ENCODE results near the gene HOXC11. TPM values are rescaled to one million over a fixed set of nuclear protein-coding genes. Genes with fewer than 3 reads are reported as not detected.
A peak's percentile ranks its signal among the peaks of the same experiment; 100 is the strongest.

HOXC11 gene
- total RNA-seq: 10 to 100 TPM in 1 of 4 donors, 1 to 10 TPM in 3; 4.9 to 10.7 (median 6.2) TPM

DNA sequence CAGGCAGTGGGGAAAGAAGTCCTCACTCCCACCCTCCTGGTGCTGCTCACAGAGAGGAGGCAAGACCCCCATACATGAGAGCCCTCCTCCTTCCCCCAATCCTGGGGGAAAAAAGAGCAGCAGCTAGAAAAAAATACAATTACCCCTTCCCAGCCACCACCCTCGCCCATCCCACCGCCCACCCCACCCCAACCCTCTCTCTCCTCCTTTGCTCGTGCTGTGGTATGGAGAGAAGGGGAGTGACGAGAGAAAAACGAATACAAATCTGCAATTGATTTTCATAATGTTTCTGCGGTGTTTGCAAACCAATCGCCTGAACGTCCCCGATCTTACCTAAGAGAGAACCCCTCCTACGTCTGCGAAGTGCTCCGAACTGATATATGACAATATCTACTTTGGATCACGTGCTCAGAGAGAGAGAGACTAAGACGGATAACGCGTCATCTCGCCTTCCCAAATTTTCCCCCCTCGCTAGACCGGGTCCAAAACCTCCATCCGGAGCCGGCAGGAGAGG is at the start of gene HOXC11:
TSS of gene HOXC11 (plus strand) at position 405 of the 514 bp plus-strand sequence. CDS start 116 bp downstream, outside the sequence.
- intact Hi-C loops (cut with DNase I; ENCODE audit: low total_unique reads): no loop called here
- TF ChIP-seq, protein P1, sequence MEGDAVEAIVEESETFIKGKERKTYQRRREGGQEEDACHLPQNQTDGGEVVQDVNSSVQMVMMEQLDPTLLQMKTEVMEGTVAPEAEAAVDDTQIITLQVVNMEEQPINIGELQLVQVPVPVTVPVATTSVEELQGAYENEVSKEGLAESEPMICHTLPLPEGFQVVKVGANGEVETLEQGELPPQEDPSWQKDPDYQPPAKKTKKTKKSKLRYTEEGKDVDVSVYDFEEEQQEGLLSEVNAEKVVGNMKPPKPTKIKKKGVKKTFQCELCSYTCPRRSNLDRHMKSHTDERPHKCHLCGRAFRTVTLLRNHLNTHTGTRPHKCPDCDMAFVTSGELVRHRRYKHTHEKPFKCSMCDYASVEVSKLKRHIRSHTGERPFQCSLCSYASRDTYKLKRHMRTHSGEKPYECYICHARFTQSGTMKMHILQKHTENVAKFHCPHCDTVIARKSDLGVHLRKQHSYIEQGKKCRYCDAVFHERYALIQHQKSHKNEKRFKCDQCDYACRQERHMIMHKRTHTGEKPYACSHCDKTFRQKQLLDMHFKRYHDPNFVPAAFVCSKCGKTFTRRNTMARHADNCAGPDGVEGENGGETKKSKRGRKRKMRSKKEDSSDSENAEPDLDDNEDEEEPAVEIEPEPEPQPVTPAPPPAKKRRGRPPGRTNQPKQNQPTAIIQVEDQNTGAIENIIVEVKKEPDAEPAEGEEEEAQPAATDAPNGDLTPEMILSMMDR (IDR thresholded peaks at IDR 0.05): no peak
- no peak for TF ChIP-seq POLR2A (IDR thresholded peaks at IDR 0.05)

DNA sequence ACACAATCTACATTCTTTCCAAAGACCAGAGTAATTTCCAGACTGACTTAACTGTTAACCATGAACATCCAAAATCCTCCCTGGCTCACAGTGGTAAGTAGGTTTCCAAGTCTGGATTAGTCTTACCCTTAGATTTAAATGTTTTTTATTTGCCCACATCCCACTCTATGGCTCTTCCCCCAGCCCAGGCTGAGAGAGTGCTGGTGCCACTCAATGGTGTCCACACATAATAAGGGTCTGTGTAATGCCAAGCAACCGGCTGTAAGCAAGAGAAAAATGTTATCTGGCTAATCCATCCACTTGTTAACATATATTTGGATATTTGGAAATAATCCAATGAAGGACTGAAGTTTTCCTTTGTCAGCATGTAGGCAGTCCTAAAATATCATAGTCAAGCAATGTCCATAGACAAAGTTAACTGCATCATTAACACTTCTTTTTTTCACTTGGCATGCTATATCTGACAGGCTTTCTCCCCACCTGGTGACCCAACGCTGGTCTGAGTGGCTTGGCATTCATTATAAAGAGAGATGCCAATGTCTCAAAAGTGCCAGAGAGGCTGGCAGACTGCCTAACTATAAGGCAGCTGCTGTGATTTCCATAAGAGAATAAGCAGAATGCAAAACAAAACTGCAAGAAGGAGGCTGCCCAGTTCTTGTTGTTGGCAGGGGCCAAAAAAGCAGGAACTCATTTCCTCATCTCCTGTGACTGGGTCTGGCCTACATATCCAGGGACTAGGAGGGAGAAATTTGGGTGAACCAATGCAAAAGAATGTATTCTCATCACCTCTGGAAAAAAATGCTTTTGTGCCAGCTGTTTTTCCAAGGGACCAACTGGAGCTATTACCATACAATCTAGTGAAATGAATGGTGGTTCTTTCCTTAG is 48.2 kb upstream of the HOXC11 start:
- no peak overlapping the region for H3K4me3 ChIP-seq (ENCODE audit: low read depth, poor library complexity, severe bottlenecking)
- TF ChIP-seq, protein P1 (IDR thresholded peaks at IDR 0.05): no peak
- TF ChIP-seq POLR2A (IDR thresholded peaks at IDR 0.05): no peak
- WGBS, 2 donors: 37 to 39% methylated on average over 2 of the region's 2 CpGs
- intact Hi-C loops (cut with DNase I; ENCODE audit: low total_unique reads): no loop called here
- no peak for DNase-seq (ENCODE audit: low spot score in 2 of 2)

More for the DNA sequence above, at the start of gene HOXC11:
- WGBS, 2 donors: 3 to 7% methylated on average over 21 of the region's 21 CpGs
- H3K4me3 ChIP-seq (ENCODE audit: low read depth, poor library complexity, severe bottlenecking): peak within 1 kb of the TSS; percentile 35
- DNase-seq (ENCODE audit: low spot score in 2 of 2): no peak

DNA sequence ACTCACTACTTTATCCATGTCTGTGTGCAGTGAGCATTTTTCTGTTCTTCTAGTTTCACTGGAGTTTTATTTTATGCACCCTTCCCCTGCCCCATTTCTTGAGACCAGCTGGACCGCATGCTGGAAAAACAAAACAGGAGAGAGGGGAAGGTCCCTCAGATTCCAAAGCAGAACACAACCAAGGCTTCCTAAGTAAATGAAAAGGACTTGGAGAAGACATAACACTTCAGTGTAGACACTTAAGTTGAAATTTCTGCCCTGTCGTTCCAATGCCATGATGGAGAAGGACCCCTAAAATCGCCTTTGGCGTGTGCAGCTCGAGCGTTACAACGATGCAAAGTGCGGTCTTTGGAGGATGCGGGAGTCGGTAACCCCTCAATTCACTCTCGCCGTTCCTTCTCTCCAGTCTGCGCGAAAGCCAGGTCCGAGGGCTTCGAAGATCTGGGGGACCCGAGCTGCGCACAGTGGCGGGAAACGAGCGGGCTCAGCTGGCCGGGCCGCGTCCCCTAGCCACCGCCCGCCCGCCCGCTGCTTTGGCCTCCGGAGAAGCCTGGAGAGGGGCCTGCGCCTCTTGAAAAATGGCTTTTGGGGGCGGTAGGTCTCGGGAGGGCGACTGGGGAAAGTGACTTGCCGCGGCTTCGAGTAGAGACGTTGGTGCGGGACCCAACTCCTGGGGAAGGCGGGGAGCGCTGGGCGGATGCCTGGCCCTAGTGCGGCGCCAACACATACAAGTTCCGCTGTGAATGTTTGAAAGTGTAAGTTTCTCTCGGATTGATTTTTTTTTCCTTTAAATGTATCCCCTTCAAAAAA is 45.5 kb upstream of the HOXC11 start:
- no peak for TF ChIP-seq POLR2A (IDR thresholded peaks at IDR 0.05)
- TF ChIP-seq, protein P1 (IDR thresholded peaks at IDR 0.05): no peak
- no peak for DNase-seq (ENCODE audit: low spot score in 2 of 2)
- 22 to 24% methylated on average over 33 to 45 of the region's 45 CpGs for WGBS, 2 donors
- H3K4me3 ChIP-seq (ENCODE audit: low read depth, poor library complexity, severe bottlenecking): no peak overlapping the region
- intact Hi-C loops (cut with DNase I; ENCODE audit: low total_unique reads): no loop called here

DNA sequence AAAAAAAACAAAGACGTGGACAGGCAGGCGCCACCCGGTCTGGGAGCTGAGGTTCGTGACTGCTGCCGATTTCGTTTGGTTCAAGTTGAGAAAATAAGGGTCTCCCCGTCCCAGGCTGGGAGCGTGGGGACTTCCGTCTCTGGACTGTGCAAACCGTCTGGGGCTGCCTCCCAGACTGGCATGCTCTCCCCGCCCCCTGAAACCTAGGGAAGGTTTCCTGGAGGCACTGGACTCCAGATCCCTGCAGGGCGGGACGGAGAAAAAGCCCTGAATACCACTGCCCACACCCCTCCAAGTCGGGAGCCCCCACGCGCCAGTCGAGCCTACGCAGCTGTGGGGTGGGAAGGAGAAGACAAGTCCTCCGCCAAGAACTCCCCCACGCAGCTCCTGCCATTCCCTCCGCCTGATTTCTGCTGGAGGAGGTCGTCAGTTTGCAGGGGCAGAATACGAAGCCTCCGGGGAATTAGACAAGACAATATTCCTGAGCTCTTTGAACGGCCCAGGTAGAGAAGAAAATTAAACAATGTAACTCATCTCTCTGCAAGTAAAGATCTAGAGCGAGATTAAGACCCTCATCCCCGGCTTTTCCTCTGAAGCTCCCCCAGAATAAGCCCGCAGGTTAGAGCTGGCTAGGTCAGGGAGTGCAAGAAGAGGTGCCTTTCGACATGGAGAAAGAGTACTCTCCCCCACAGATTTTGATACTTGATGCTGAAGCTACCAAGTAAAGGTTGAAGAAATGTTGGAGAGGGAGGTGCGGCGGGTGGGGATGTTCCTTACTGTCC is 44.7 kb upstream of the HOXC11 start:
- no peak for DNase-seq (ENCODE audit: low spot score in 2 of 2)
- WGBS, 2 donors: 11 to 12% methylated on average over 31 of the region's 31 CpGs
- H3K4me3 ChIP-seq (ENCODE audit: low read depth, poor library complexity, severe bottlenecking): no peak overlapping the region
- intact Hi-C loops (cut with DNase I; ENCODE audit: low total_unique reads): no loop called here
- TF ChIP-seq, protein P1 (IDR thresholded peaks at IDR 0.05): no peak
- TF ChIP-seq POLR2A (IDR thresholded peaks at IDR 0.05): no peak

DNA sequence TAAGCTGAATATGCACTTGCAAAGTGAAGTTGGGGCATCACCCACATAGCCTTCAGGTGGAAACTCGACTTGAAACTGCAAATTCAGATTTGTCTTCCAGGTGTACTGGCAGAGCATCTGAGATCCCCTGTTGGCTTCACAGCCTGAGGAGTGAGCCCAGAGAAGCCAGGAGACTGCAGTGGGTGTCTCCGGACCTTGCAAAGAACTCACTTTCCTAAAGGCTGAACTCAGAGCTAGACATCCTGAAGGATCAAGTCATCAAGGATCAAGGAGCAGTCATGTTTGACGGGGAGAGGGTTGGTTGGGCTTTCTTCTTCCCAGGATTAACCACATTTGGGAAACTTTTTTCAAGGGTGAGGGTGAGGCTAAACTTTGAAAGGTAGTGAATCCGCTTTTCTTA is 43.4 kb upstream of the HOXC11 start:
- intact Hi-C loops (cut with DNase I; ENCODE audit: low total_unique reads): no loop called here

More for the DNA sequence above, 43.4 kb upstream of the HOXC11 start:
- H3K4me3 ChIP-seq (ENCODE audit: low read depth, poor library complexity, severe bottlenecking): no peak overlapping the region
- no peak for DNase-seq (ENCODE audit: low spot score in 2 of 2)
- 56 to 60% methylated on average over 4 of the region's 4 CpGs for WGBS, 2 donors
- TF ChIP-seq, protein P1 (IDR thresholded peaks at IDR 0.05): no peak
- no peak for TF ChIP-seq POLR2A (IDR thresholded peaks at IDR 0.05)
